MM.1S (cell line): Measurements from ENCODE around the gene GSTM4.
"Not testable (repeated sequence)": the region's sequence is repeated elsewhere in the genome, so short reads cannot be mapped to it uniquely, and the experiment has no call there.

ENCODE experiments used
- DNase-seq: peaks from one replicate; pipeline ENCODE4 v3.0.0-alpha.2; 2015
- H2AFZ ChIP-seq: fragments of 300-600 bp; sonication (generic); 2 replicates; pipeline ENCODE4 v1.6.0; 2016; ENCODE audit warnings: antibody characterized with exemption, low read length
- H3F3A ChIP-seq: fragments of 300-600 bp; sonication (generic); 2 replicates; pipeline ENCODE4 v1.6.1; 2016; ENCODE audit warnings: mild to moderate bottlenecking, antibody characterized with exemption, low read length, moderate library complexity, mixed read lengths; ENCODE audit not compliant: insufficient read depth
- H3K27ac ChIP-seq: fragments of 300-600 bp; sonication (generic); 2 replicates; pipeline ENCODE4 v1.5.1; 2016; ENCODE audit warnings: mild to moderate bottlenecking, low read length
- H3K27me3 ChIP-seq: fragments of 300-600 bp; sonication (generic); replicated peaks from 2 replicates; pipeline ENCODE4 v1.6.0; 2016; ENCODE audit warnings: low read length; ENCODE audit not compliant: insufficient read depth
- H3K36me3 ChIP-seq: fragments of 300-600 bp; sonication (generic); replicated peaks from 2 replicates; pipeline ENCODE4 v1.6.1; 2016; ENCODE audit warnings: mild to moderate bottlenecking, low read length, mixed read lengths; ENCODE audit not compliant: insufficient read depth
- H3K4me1 ChIP-seq: fragments of 300-600 bp; sonication (generic); 2 replicates; pipeline ENCODE4 v1.6.1; 2016; ENCODE audit warnings: low read length, mixed read lengths
- H3K4me2 ChIP-seq: fragments of 300-600 bp; sonication (generic); 2 replicates; pipeline ENCODE4 v1.6.0; 2016; ENCODE audit warnings: low read depth, low read length
- H3K4me3 ChIP-seq: fragments of 300-600 bp; sonication (generic); 2 replicates; pipeline ENCODE4 v1.5.1; 2016; ENCODE audit warnings: low read length, mixed read lengths
- H3K79me2 ChIP-seq: fragments of 300-600 bp; sonication (generic); 2 replicates; pipeline ENCODE4 v1.6.1; 2016; ENCODE audit warnings: mixed run types, low read length, mixed read lengths
- H3K9ac ChIP-seq: fragments of 300-600 bp; sonication (generic); 2 replicates; pipeline ENCODE4 v1.6.1; 2016; ENCODE audit warnings: low read length, mixed read lengths
- H3K9me2 ChIP-seq: fragments of 300-600 bp; sonication (generic); replicated peaks from 2 replicates; pipeline ENCODE4 v1.6.1; 2016; ENCODE audit warnings: mild to moderate bottlenecking, low read length, mixed read lengths; ENCODE audit not compliant: insufficient read depth
- H3K9me3 ChIP-seq: fragments of 300-600 bp; sonication (generic); replicated peaks from 2 replicates; pipeline ENCODE4 v1.6.1; 2016; ENCODE audit warnings: mild to moderate bottlenecking, low read length, mixed read lengths; ENCODE audit not compliant: insufficient read depth
- H4K20me1 ChIP-seq: fragments of 300-600 bp; sonication (generic); 2 replicates; pipeline ENCODE4 v1.6.1; 2016; ENCODE audit warnings: mild to moderate bottlenecking, low read length, moderate library complexity, mixed read lengths; ENCODE audit not compliant: insufficient read depth
- CTCF ChIP-seq: fragments of 300-600 bp; sonication (generic); IDR thresholded peaks from 2 replicates; pipeline ENCODE4 v1.5.1; 2016; ENCODE audit warnings: antibody characterized with exemption, low read length, mixed read lengths
- EZH2 ChIP-seq: fragments of 300-600 bp; sonication (generic); optimal IDR thresholded peaks from 2 replicates; pipeline ENCODE3; 2017; ENCODE audit warnings: low read depth, mild to moderate bottlenecking, antibody characterized with exemption, low read length, mixed read lengths
- EZH2phosphoT487 ChIP-seq: fragments of 300-600 bp; sonication (generic); IDR thresholded peaks from 2 replicates; pipeline ENCODE4 v1.6.1; 2018; ENCODE audit warnings: antibody characterized with exemption, low read length

GSTM4 gene

GRCh38 chr1:109677459-109677858, 21.6 kb downstream of the GSTM4 start:
- Histone ChIP-seq H3K9me2 (no peaks in the 10 kb centered on the region), H3K27me3 (no peaks in the 10 kb centered on the region), H3K79me2 (no peaks in the 10 kb centered on the region), H3K36me3 (no peaks in the 10 kb centered on the region), H2AFZ (no peak overlapping the region), H3K9ac (no peak overlapping the region), H3K4me2 (no peak overlapping the region), H3K27ac (no peak overlapping the region), H3K4me1 (no peaks in the 10 kb centered on the region), H3F3A (no peaks in the 10 kb centered on the region), H4K20me1 (no peaks in the 10 kb centered on the region), H3K9me3 (no peaks in the 10 kb centered on the region), H3K4me3 (no peak overlapping the region)
- TF ChIP-seq EZH2phosphoT487 (no peak), CTCF (no peak), EZH2 (no peak)
- DNase-seq, result no peak

GRCh38 chr1:109678637-109679036, 22.7 kb downstream of the GSTM4 start:
- H3F3A ChIP-seq, H2AFZ ChIP-seq, H3K9me3 ChIP-seq, H3K4me1 ChIP-seq, H4K20me1 ChIP-seq, DNase-seq, H3K27me3 ChIP-seq, H3K27ac ChIP-seq, H3K4me2 ChIP-seq, H3K4me3 ChIP-seq, H3K9ac ChIP-seq, H3K79me2 ChIP-seq, H3K9me2 ChIP-seq, H3K36me3 ChIP-seq: not testable (repeated sequence)

DNA sequence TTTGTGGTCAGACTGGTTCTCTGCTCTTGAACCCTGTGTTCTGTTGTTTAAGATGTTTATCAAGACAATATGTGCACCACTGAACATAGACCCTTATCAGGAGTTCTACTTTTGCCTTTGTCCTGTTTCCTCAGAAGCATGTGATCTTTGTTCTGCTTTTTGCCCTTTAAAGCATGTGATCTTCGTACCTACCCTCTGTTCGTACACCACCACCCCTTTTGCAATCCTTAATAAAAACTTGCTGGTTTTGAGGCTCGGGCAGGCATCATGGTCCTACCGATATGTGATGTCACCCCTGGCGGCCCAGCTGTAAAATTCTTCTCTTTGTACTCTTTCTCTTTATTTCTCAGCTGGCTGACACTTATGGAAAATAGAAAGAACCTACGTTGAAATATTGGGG, 28.9 kb downstream of the GSTM4 start:
- H3K27me3 ChIP-seq, H3F3A ChIP-seq, H3K9me2 ChIP-seq, H3K9ac ChIP-seq, H3K4me1 ChIP-seq, DNase-seq, H3K4me3 ChIP-seq, H4K20me1 ChIP-seq, H3K9me3 ChIP-seq, H3K36me3 ChIP-seq, H3K27ac ChIP-seq, H3K79me2 ChIP-seq, H2AFZ ChIP-seq, H3K4me2 ChIP-seq: not testable (repeated sequence)

DNA sequence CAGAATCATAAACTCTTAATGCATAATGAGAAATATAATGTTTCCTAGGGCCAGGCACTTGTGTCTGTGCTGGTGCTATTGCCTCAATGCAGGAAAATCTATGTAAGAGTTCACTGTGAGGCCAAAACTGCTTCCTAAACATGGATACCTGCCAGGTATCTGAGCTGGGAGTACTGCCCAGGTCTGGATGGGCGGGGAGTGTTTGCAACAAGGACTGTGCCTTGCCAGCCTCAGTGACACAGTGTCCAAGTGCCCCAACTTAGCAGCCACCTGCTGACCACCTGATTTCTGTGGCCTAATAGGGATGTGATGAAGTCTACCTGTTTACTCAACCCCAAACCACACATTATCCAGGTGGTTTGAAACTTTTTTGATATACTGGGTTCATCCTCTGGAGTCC, 29.5 kb downstream of the GSTM4 start:
- H3K36me3 ChIP-seq, H3K79me2 ChIP-seq, H3K4me2 ChIP-seq, H4K20me1 ChIP-seq, H3K4me3 ChIP-seq, H3K27ac ChIP-seq, H3F3A ChIP-seq, H2AFZ ChIP-seq, H3K4me1 ChIP-seq, H3K9ac ChIP-seq, DNase-seq, H3K9me3 ChIP-seq, H3K27me3 ChIP-seq, H3K9me2 ChIP-seq: not testable (repeated sequence)

DNA sequence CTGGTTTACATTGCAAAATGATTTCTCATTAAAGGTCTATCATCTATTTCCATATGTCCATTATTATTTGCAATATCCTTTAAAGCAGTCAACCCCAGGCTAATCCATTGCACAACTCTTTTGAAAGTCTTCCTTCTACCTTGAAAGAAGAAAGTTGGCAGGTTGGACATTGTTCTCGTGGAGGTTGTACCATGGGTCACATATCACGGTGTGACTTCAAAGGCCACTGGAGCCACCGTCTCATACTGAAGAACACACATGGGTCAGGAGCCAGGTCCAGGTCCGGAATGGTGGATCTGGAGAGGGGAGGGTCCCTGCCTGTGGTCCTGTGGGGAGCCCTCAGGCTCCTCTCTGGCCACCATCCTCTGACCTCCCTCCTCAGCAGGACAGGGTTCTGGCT, 30.0 kb downstream of the GSTM4 start:
- not testable (repeated sequence) for H3K79me2 ChIP-seq, H3K9me2 ChIP-seq, H4K20me1 ChIP-seq, H3K4me3 ChIP-seq, H3K27me3 ChIP-seq, H3K9me3 ChIP-seq, H3K4me2 ChIP-seq, H2AFZ ChIP-seq, H3F3A ChIP-seq, DNase-seq, H3K27ac ChIP-seq, H3K9ac ChIP-seq, H3K36me3 ChIP-seq, H3K4me1 ChIP-seq

GRCh38 chr1:109687109-109687508, 31.2 kb downstream of the GSTM4 start:
- not testable (repeated sequence) for H3K27ac ChIP-seq, H3K36me3 ChIP-seq, H3K27me3 ChIP-seq, H4K20me1 ChIP-seq, H3K9ac ChIP-seq, H3K9me2 ChIP-seq, H3K4me1 ChIP-seq, DNase-seq, H3K4me2 ChIP-seq, H3F3A ChIP-seq, H3K79me2 ChIP-seq, H2AFZ ChIP-seq, H3K4me3 ChIP-seq, H3K9me3 ChIP-seq
